SH-SY5Y (cell line): ENCODE data around the gene TPRN.

Source experiments
- GATA2 ChIP-seq: IDR thresholded peaks from 2 replicates; pipeline ENCODE4 v1.6.1; 2011; ENCODE audit warnings: mild to moderate bottlenecking, low read depth, low read length
- GATA3 ChIP-seq: IDR thresholded peaks from 2 replicates; pipeline ENCODE4 v1.6.1; 2011; ENCODE audit warnings: low read depth, mild to moderate bottlenecking, low read length, moderate library complexity

Gene TPRN

DNA sequence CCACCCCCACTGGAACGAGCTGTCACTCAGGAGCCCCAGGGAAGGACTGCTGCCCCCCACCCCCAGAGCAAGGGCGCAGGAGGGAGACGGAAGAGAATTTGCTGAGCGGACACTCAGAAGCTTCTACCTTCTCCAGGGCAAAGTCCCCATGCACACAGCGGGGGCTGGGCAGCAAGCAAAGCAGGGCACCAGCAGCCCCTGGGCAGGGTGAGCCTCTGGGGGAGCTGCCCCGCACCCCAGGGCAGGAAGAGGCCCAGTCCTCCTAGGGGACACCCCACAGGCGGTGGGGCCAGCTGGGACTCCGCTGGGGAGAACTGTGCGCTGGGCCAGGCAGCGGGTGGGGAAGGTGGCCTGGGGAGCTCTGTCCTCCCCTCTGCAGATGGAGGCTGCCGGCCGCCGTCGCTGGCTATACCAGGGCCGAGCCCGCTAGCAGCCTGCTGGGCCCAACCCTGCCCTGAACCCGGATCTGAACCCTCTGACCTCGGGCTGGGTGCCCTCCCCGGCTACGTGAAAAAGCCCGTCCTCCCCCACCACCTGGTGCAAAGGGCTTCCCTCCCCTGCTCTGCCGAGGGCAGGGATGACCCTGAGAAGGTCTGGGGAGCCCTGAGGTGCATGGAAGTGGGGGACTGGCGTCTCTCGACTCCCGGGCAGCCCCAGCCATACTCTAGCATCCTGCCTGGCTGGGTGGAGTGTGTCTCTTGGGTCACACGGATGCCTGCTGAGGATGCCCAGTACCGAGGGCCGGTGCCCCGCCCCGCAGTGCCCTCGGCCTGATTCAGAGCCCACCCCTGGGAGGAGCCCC, 29.6 kb upstream of the TPRN start:
- no peak for TF ChIP-seq GATA3
- TF ChIP-seq GATA2: no peak

DNA sequence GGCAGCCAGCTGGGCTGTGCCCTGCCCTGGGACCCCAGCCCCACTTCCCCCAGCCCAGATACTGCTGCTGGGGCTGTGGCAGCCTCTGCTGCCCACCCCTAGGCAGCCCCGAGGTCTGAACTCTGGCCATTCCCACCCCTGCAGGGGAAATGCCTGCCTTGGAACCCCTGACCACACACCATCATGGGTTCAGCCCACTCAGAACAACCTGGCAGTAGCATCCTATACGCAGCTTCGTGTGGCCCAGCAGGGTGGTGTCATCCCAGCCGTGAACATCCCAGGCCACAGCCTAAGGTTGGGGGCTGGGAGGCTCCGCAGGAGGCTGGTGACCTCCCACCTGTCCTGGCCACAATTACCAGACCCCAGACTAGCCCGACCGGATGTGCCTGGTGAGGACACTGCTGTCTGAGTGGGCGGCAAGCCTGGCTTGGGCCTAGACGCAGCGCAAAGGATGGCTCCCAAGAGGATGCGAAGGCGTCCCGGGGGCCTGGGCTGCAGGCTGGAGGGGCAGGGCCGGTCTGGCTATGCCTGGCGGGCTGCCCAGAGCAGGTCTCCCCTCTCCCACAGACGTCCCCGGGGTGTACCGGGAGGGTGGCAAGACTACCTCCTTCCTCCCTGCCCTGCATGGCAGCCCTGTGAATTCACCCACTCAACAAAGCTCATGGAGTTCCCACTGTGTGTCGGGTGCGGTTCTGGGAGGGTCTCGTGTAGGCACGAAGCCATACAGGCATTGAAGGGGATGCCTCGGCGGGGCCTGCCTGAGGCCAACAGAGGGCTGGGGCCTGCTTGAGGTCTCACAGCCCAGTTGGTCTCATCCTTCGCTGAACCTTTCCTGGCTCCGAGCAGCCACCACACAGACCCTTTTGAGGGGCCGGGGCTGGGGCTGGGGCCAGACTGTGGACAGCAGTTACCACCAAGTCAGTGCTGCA, 28.7 kb upstream of the TPRN start:
- TF ChIP-seq GATA3: no peak
- no peak for TF ChIP-seq GATA2

DNA sequence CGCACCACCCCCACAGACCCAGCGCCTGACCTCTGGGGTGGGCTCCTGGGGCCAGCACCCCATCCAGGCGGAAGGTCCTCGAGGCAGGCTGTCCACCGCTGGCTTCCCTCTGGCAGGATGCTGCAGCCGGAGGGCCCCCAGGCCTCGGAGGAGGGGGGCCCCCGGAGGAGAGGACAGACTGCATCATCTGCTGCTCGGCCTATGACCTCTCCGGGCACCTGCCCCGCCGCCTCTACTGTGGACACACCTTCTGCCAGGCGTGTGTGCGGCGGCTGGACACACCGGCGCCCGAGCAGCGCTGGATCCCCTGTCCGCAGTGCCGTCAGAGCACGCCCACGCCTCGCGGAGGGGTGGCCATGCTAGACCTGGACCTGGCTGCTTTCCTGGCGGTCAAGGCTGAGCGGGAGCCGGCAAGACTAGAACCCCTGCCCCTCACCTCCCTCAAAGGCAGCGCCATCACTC, 28.0 kb upstream of the TPRN start:
- TF ChIP-seq GATA2 (no peak), GATA3 (no peak)

DNA sequence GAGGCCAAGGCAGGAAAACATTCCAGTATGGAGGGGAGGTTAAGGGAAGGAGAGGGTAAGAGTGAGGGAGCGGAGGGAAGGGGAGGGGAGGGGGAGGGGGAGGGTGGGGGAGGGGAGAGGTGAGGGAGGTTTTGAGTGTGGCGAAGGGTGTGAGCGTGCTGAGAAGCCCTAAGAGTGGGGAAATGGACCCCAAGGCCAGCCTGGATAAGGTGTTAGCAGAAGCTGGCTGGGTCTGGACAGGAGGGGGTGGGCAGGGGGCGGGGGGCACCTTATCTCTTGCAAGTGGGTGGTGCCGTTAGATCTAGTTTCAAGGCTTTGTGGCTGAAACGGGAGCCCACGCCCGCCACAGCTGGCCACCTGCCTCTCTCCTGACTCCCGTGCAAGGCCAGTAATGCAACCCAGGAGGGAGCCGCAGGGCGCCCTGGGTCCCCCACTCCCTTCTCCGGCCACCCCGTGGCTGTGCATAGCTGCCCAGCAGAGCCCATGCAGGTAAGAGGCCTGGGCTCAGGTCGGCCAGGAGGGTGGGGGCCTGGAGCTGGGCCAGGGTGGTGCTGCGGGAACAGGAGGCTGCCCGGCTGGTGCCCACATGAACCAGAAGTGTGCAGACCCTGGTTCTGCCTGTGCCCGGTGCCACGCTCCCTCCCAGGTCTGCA, 27.4 kb upstream of the TPRN start:
- TF ChIP-seq GATA3 (no peak), GATA2 (no peak)

DNA sequence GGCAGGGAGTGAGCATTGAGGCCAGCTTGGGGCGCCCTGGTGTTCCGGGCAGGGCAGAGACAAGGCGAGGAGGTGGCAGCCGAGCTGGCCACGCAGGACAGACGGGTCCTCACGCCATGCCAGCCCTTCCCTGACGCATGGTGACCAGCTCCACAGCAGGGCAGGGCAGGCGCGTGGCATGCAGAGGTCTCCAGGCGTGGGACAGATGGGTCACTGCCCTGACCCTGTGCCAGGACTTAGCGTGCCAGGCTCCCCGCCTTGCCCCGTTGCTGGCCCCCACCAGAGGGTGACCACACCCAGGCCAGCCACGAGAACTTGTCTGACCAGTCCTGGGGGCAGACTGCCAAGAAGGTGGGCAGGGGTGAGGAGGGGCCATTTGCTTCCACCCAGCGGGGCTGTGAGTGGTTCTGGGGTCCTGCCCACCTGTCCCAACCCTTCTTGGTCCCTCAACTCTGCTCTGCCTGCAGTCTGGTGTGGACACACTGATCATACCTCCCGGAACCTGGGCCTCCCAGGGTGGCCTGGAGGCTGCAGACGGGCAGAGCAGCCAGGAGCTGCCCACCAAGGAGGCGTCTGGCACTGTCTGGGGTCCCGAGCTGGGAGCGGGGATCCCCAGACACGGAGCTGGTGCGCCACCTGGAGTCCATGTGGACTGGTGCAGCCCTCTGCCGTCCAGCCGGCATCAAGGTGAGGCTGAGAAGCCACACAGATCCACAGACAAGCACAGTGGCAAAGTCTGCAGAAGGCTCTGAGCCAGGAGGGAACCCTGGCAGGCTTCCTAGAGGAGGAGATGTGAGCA, 26.7 kb upstream of the TPRN start, which contains the start of gene RNF224:
TSS of gene RNF224 (plus strand) at position 449 of the 799 bp plus-strand sequence. CDS start 834 bp downstream, outside the sequence.
- TF ChIP-seq GATA2 (no peak), GATA3 (no peak)

DNA sequence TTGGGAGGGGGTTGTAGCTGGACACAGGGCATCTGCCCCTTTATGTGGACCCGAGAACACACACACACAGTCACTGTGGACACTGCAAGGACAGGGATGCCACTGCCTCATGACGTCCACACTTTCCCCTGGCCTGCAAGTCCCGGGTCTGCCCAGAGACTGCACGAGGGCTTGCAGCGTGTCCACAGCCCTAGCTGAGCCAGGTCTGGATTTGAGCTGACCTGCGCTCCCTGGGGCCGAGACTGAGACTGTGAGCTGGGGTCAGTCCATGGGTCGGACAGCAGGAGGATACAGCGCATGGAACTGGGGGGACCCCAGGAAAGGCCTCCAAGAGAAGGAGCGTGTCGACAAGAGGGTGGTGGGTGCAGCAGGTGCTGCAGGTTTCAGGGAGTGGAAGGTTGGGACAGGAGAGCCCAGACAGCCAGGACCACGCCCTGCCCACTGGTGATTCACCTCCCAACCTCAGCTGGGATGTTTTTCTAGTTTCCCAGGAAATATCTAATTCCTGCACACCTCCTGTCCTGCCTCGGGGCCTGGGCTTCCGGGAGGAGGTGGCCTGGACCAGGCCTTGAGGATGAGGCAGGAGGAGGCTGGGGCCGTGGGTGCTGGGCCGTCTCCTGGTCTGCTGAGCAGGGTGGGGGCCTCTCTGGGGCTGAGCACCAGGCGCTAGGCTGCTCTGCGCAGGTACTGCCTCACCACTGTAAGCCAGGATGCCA, 26.0 kb upstream of the TPRN start:
- no peak for TF ChIP-seq GATA2
- TF ChIP-seq GATA3: no peak

DNA sequence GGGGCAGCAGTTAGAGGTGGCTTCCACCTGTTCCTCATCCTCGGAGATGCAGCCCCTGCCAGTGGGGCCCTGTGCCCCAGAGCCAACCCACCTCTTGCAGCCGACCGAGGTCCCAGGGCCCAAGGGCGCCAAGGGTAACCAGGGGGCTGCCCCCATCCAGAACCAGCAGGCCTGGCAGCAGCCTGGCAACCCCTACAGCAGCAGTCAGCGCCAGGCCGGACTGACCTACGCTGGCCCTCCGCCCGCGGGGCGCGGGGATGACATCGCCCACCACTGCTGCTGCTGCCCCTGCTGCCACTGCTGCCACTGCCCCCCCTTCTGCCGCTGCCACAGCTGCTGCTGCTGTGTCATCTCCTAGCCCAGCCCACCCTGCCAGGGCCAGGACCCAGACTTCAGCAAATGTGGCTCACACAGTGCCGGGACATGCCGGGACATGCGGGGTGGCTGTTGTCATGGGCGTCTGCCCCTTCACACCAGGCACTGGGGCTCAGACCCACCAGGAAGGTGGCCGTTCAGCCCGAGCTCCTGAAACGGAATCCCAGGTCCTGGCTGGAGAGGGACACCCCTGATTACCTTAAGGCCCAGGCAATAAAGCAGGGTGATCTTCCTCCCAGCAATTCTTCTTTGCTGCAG, 25.3 kb upstream of the TPRN start:
- no peak for TF ChIP-seq GATA3
- no peak for TF ChIP-seq GATA2

DNA sequence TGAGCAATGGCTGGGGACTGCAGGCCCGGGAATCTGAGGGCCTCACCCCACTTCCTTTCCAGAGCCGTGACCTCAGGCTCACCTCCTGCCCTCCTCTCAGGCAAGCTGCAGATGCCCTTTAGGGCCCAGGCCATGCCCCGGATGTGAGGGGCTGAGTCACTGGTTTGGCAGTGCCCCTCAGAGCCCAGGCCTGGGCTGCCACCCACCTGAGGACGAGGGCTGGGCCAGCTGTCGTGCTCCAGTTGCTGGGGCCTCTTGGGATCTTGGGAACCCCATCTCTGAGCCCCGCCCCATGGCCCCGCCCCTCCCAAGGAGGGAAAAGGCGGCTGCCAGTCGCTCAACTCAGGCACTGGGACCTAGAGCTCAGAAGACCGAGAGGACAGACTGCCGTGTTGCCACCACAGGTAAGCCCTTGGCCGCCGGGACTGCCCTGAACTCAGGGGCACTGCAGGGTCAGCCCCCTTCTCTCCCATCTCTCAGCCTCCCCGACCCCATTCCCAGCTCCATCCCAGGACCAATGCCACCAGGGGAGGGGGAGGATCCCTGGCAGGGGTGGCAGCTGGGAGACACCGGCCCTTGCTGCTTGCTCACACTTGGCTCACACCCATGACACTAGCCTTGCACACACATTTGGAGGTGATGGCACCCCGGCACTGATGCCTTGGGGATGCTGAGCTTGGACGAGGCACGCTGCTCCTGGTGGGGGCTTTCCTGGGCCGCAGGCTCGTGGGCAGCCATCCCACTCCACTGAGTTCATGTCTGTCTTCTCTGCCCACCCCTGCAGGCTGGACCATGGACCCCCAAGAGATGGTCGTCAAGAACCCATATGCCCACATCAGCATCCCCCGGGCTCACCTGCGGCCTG, 24.5 kb upstream of the TPRN start, which contains the start of gene CYSRT1:
TSS of gene CYSRT1 (plus strand) at position 345 of the 865 bp plus-strand sequence. CDS start at position 793, 448 bp downstream.
- TF ChIP-seq GATA3 (no peak), GATA2 (no peak)

DNA sequence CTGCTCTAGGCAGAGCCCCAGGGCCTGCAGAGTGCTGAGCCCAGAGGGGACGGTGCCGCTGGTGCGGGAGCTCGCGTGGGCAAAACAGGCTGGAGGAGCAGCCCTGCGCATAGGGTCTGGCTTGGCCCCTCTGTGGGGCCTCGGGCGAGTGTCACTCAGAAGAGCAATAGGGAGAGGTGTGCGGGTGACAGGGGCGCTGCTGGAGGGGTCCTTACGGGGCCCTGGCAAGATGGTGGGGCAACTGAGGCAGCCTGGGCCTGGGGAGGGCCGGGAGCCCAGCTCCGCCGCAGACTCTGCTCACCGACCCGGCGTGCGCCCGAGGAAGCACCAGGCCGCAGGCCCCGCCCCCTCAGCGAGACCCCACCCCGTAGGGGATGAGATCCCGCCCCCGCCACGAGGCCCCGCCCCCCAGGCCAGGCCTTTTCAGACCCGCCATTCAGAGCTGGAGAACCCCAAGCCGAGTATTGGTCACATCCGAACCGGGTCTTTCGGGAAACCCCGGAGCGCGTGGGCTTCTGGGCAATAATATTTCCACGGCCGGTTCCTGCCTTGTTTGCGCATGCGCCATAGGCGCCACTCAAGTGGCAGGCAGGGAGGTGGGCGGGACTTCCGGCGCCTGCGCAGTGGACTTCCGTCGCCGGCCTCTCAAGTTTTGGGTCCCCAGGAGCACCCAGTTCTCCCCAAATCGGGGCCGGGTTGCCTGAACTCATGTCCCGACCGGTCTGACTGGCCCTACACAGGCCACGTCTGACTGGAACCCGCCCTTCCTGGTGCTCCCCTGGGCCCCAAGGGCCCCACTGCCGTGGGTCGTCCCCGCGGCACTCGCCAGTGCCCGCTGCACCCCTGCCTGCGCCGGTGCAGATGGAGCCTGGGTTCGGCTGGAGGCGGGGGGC, 22.8 kb upstream of the TPRN start:
- no peak for TF ChIP-seq GATA3
- no peak for TF ChIP-seq GATA2
